HepG2 (cell line): ENCODE measurements around the gene NCOA6. TPM values are rescaled to one million over a fixed set of nuclear protein-coding genes. Genes with fewer than 3 reads are reported as not detected.
A peak's percentile ranks its signal among the peaks of the same experiment; 100 is the strongest.

Experiments used
- ARID5B ChIP-seq: IDR thresholded peaks from 2 replicates; pipeline ENCODE4 v1.4.0; 2020; ENCODE audit warnings: mild to moderate bottlenecking, missing genetic modification reagents
- CAMTA2 ChIP-seq: sonication (generic); formaldehyde crosslinking; IDR thresholded peaks from 2 replicates; pipeline ENCODE4 v1.4.0; 2020; ENCODE audit warnings: mild to moderate bottlenecking, missing genetic modification reagents, borderline replicate concordance
- HDAC1 ChIP-seq: sonication (generic); formaldehyde crosslinking; IDR thresholded peaks from 2 replicates; pipeline ENCODE4 v1.5.1; 2020; ENCODE audit warnings: mild to moderate bottlenecking, missing genetic modification reagents
- HDAC2 ChIP-seq: sonication (generic); formaldehyde crosslinking; IDR thresholded peaks from 2 replicates; pipeline ENCODE4 v1.4.0; 2020; ENCODE audit warnings: missing genetic modification reagents
- HMG20A ChIP-seq: IDR thresholded peaks from 2 replicates; pipeline ENCODE4 v1.6.1; 2016; ENCODE audit warnings: borderline replicate concordance
- MZF1 ChIP-seq: sonication (generic); formaldehyde crosslinking; IDR thresholded peaks from 2 replicates; pipeline ENCODE4 v1.8.1; 2023; ENCODE audit warnings: mild to moderate bottlenecking, missing genetic modification reagents, borderline replicate concordance
- POLR2A ChIP-seq, 2 experiments: IDR thresholded peaks; 2 replicates each; pipeline ENCODE4 v1.6.1; 2011; ENCODE audit warnings: low read depth in 2 of 2, low read length in 2 of 2, mild to moderate bottlenecking in 1 of 2, moderate library complexity in 1 of 2; ENCODE audit not compliant: insufficient read depth in 1 of 2
- SAP130 ChIP-seq: IDR thresholded peaks from 2 replicates; pipeline ENCODE4 v1.6.1; 2016; ENCODE audit warnings: low read depth
- SETDB1 ChIP-seq: sonication (generic); formaldehyde crosslinking; IDR thresholded peaks from 2 replicates; pipeline ENCODE4 v1.5.1; 2020; ENCODE audit warnings: missing genetic modification reagents, mild to moderate bottlenecking, borderline replicate concordance
- SMC3 ChIP-seq: IDR thresholded peaks from 2 replicates; pipeline ENCODE4 v1.6.1; 2011; ENCODE audit warnings: low read length, improper control_type of control experiment
- STAG1 ChIP-seq: sonication (generic); formaldehyde crosslinking; IDR thresholded peaks from 2 replicates; pipeline ENCODE4 v1.4.0; 2020; ENCODE audit warnings: missing genetic modification reagents
- polyA plus RNA-seq, 8 experiments: library from polyadenylated mRNA; depleted of rRNA in 3 of 8; stranded (reverse) in 7 of 8; unstranded in 1 of 8; fragments of >200 nt; fragmentation: Illumina TruSeq in 4 of 8; extraction: Trizol in 4 of 8; gene quantifications; 2 replicates each; pipeline versions ENCODE4 v1.2.1 to v1.2.3, GENCODE V29; 2011 to 2016; ENCODE audit warnings: low read depth in 4 of 8, missing spikeins in 1 of 8, mixed read lengths in 1 of 8; ENCODE audit not compliant: insufficient read depth in 1 of 8
- total RNA-seq, 5 experiments: library from RNA; depleted of rRNA; stranded (reverse); fragments of >200 nt; fragmentation: Illumina TruSeq; extraction: Trizol; gene quantifications; 2 replicates each; pipeline ENCODE4 v1.2.3, GENCODE V29; 2016; ENCODE audit warnings: low read depth in 1 of 5
- TF ChIP-seq, protein P1 (sequence below): sonication (generic); formaldehyde crosslinking; IDR thresholded peaks from 2 replicates; pipeline ENCODE4; 2020; ENCODE audit warnings: missing genetic modification reagents, mild to moderate bottlenecking, borderline replicate concordance
- TF ChIP-seq, protein P2 (sequence below), 2 experiments: fragments of 450-650 bp in 1 of 2; sonication (generic) in 1 of 2; formaldehyde crosslinking in 1 of 2; IDR thresholded peaks; 2 replicates each; pipeline versions ENCODE4 v1.6.1 to v1.8.0; 2016 to 2022; ENCODE audit warnings: antibody characterized with exemption in 1 of 2, mild to moderate bottlenecking in 1 of 2, missing genetic modification reagents in 1 of 2

The NCOA6 gene
- total and polyA plus RNA-seq, 2 of the 13 experiments (the other 11 are each of a cell fraction or from before 2014, with no cell fraction given): 11.2 to 29.3 TPM

- TF ChIP-seq, protein P1, sequence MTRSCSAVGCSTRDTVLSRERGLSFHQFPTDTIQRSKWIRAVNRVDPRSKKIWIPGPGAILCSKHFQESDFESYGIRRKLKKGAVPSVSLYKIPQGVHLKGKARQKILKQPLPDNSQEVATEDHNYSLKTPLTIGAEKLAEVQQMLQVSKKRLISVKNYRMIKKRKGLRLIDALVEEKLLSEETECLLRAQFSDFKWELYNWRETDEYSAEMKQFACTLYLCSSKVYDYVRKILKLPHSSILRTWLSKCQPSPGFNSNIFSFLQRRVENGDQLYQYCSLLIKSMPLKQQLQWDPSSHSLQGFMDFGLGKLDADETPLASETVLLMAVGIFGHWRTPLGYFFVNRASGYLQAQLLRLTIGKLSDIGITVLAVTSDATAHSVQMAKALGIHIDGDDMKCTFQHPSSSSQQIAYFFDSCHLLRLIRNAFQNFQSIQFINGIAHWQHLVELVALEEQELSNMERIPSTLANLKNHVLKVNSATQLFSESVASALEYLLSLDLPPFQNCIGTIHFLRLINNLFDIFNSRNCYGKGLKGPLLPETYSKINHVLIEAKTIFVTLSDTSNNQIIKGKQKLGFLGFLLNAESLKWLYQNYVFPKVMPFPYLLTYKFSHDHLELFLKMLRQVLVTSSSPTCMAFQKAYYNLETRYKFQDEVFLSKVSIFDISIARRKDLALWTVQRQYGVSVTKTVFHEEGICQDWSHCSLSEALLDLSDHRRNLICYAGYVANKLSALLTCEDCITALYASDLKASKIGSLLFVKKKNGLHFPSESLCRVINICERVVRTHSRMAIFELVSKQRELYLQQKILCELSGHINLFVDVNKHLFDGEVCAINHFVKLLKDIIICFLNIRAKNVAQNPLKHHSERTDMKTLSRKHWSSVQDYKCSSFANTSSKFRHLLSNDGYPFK (CRISPR knock-in tag): peak; percentile 91
- TF ChIP-seq, protein P2, sequence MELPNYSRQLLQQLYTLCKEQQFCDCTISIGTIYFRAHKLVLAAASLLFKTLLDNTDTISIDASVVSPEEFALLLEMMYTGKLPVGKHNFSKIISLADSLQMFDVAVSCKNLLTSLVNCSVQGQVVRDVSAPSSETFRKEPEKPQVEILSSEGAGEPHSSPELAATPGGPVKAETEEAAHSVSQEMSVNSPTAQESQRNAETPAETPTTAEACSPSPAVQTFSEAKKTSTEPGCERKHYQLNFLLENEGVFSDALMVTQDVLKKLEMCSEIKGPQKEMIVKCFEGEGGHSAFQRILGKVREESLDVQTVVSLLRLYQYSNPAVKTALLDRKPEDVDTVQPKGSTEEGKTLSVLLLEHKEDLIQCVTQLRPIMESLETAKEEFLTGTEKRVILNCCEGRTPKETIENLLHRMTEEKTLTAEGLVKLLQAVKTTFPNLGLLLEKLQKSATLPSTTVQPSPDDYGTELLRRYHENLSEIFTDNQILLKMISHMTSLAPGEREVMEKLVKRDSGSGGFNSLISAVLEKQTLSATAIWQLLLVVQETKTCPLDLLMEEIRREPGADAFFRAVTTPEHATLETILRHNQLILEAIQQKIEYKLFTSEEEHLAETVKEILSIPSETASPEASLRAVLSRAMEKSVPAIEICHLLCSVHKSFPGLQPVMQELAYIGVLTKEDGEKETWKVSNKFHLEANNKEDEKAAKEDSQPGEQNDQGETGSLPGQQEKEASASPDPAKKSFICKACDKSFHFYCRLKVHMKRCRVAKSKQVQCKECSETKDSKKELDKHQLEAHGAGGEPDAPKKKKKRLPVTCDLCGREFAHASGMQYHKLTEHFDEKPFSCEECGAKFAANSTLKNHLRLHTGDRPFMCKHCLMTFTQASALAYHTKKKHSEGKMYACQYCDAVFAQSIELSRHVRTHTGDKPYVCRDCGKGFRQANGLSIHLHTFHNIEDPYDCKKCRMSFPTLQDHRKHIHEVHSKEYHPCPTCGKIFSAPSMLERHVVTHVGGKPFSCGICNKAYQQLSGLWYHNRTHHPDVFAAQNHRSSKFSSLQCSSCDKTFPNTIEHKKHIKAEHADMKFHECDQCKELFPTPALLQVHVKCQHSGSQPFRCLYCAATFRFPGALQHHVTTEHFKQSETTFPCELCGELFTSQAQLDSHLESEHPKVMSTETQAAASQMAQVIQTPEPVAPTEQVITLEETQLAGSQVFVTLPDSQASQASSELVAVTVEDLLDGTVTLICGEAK (IDR thresholded peaks at IDR 0.05): no peak
- TF ChIP-seq, protein P2 (CRISPR knock-in tag; IDR thresholded peaks at IDR 0.05): peak; percentile 84; the same call in 1 of the 2 replicates
- TF ChIP-seq SMC3 (no peak), SAP130 (CRISPR knock-in tag) (peak; percentile 97), CAMTA2 (CRISPR knock-in tag) (peak; percentile 96; the same call in 1 of the 2 replicates), HDAC2 (CRISPR knock-in tag) (peak; percentile 89), ARID5B (peak; percentile 88), HDAC1 (CRISPR knock-in tag) (peak; percentile 99), MZF1 (CRISPR knock-in tag) (0 out of 2 replicates have a peak, but pooled peaks have one; percentile 81), POLR2A (IDR thresholded peaks at IDR 0.05; ENCODE audit: insufficient read depth in 1 of 2, low read depth in 2 of 2, low read length in 2 of 2) (peak; percentile 37 to 89; a peak in 3 of 4 replicates), SETDB1 (CRISPR knock-in tag) (no peak), STAG1 (peak; percentile 82), HMG20A (CRISPR knock-in tag) (peak; percentile 49)
Observed at GRCh38 chr20:34872622-34873224, 47.3 kb upstream of the NCOA6 start, which contains the start of gene GGT7 (continued).
